Prostate gland (tissue), 2 donors: Measurements from ENCODE around the gene FCF1.

ENCODE experiments used
- POLR2A ChIP-seq: fragments of 450-650 bp; IDR thresholded peaks from one replicate; pipeline ENCODE4 v1.6.1; 2016; ENCODE audit warnings: antibody characterized with exemption, mild to moderate bottlenecking
- TF ChIP-seq, protein P1 (sequence below), 4 experiments: fragments of 200-600 bp in 2 of 4; fragments of 450-650 bp in 2 of 4; sonication (generic) in 2 of 4; IDR thresholded peaks; 1 replicate in 3 of 4; 2 replicates in 1 of 4; pipeline ENCODE4 v1.5.1; 2016 to 2019; ENCODE audit warnings: antibody characterized with exemption in 4 of 4, mild to moderate bottlenecking in 2 of 4, moderate library complexity in 2 of 4

DNA sequence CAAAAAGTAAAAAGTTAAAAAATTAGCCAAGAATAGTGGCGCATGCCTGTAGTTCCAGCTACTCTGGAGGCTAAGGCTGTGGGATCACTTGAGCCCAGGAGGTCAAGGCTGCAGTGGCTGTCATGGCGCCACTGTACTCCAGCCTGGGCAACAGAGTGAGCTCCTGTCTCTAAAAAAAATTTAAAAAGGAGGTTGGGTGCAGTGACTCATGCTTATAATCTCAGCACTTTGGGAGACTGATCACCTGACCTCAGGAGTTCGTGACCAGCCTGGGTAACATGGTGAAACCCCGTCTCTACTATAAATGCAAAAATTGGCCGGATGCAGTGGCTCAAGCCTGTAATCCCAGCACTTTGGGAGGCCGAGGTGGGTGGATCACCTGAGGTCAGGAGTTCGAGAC, 42.0 kb downstream of the FCF1 start:
- no peak for TF ChIP-seq POLR2A
- TF ChIP-seq, protein P1, sequence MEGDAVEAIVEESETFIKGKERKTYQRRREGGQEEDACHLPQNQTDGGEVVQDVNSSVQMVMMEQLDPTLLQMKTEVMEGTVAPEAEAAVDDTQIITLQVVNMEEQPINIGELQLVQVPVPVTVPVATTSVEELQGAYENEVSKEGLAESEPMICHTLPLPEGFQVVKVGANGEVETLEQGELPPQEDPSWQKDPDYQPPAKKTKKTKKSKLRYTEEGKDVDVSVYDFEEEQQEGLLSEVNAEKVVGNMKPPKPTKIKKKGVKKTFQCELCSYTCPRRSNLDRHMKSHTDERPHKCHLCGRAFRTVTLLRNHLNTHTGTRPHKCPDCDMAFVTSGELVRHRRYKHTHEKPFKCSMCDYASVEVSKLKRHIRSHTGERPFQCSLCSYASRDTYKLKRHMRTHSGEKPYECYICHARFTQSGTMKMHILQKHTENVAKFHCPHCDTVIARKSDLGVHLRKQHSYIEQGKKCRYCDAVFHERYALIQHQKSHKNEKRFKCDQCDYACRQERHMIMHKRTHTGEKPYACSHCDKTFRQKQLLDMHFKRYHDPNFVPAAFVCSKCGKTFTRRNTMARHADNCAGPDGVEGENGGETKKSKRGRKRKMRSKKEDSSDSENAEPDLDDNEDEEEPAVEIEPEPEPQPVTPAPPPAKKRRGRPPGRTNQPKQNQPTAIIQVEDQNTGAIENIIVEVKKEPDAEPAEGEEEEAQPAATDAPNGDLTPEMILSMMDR (IDR thresholded peaks at IDR 0.05) = no peak
